Hepatocyte (in vitro differentiated cells): ENCODE data around the gene LCE2C. TPM values are rescaled to one million over a fixed set of nuclear protein-coding genes. Genes with fewer than 3 reads are reported as not detected.

Source experiments
- DNase-seq: peaks from one replicate; pipeline ENCODE4 v3.0.0-alpha.2; 2016; ENCODE audit warnings: low spot score
- H2AFZ ChIP-seq: fragments of 200-600 bp; sonication (generic); 2 replicates; pipeline ENCODE4 v1.6.0; 2016; ENCODE audit warnings: antibody characterized with exemption, mild to moderate bottlenecking
- H3K27ac ChIP-seq: fragments of 200-600 bp; sonication (generic); 2 replicates; pipeline ENCODE4 v1.5.1; 2016; ENCODE audit warnings: mild to moderate bottlenecking
- H3K27me3 ChIP-seq: fragments of 200-600 bp; sonication (generic); 2 replicates; pipeline ENCODE4 v1.6.1; 2016
- H3K36me3 ChIP-seq: fragments of 200-600 bp; sonication (generic); replicated peaks from 2 replicates; pipeline ENCODE4 v1.5.1; 2016; ENCODE audit warnings: low read depth; ENCODE audit not compliant: insufficient read depth
- H3K4me1 ChIP-seq: fragments of 200-600 bp; sonication (generic); 2 replicates; pipeline ENCODE4 v1.5.1; 2016; ENCODE audit warnings: mild to moderate bottlenecking, moderate library complexity; ENCODE audit not compliant: insufficient read depth
- H3K4me2 ChIP-seq: fragments of 200-600 bp; sonication (generic); 2 replicates; pipeline ENCODE4 v1.6.0; 2016
- H3K4me3 ChIP-seq: fragments of 200-600 bp; sonication (generic); 2 replicates; pipeline ENCODE4 v1.5.1; 2016; ENCODE audit warnings: mild to moderate bottlenecking
- H3K79me2 ChIP-seq: fragments of 200-600 bp; sonication (generic); 2 replicates; pipeline ENCODE4 v1.6.0; 2017; ENCODE audit warnings: mild to moderate bottlenecking
- H3K9me2 ChIP-seq: fragments of 200-600 bp; sonication (generic); replicated peaks from 2 replicates; pipeline ENCODE4 v1.6.0; 2017; ENCODE audit warnings: mild to moderate bottlenecking; ENCODE audit not compliant: insufficient read depth
- H3K9me3 ChIP-seq: fragments of 200-600 bp; sonication (generic); 2 replicates; pipeline ENCODE4 v1.5.1; 2016; ENCODE audit warnings: low read depth, mild to moderate bottlenecking
- H4K20me1 ChIP-seq: fragments of 200-600 bp; sonication (generic); 2 replicates; pipeline ENCODE4 v1.6.0; 2016; ENCODE audit warnings: mild to moderate bottlenecking; ENCODE audit not compliant: insufficient read depth, poor library complexity, severe bottlenecking
- EZH2 ChIP-seq: fragments of 200-600 bp; sonication (generic); IDR thresholded peaks from 2 replicates; pipeline ENCODE4 v1.6.1; 2016; ENCODE audit warnings: antibody characterized with exemption, mild to moderate bottlenecking, borderline replicate concordance
- EZH2phosphoT487 ChIP-seq: fragments of 200-600 bp; sonication (generic); IDR thresholded peaks from one replicate; pipeline ENCODE4 v1.6.1; 2018; ENCODE audit warnings: antibody characterized with exemption, mild to moderate bottlenecking, low read depth, moderate library complexity; ENCODE audit not compliant: unreplicated experiment, severe bottlenecking
- WGBS: methylation state at CpG from one replicate; pipeline ENCODE4 v1.1.6; 2016; ENCODE audit warnings: low lambda C conversion rate; ENCODE audit errors: missing lambda C conversion rate; 5-methylcytosine and 5-hydroxymethylcytosine counted together
- polyA plus RNA-seq: library from polyadenylated mRNA; unstranded; fragments of >200 nt; fragmentation: Nextera tagmentation; extraction: Ambion mirVana; gene quantifications from 2 replicates; pipeline ENCODE4 v1.2.1, GENCODE V29; 2016
- total RNA-seq: library from RNA; depleted of rRNA; stranded (reverse); fragments of >200 nt; gene quantifications from 2 replicates; pipeline ENCODE4 v1.2.3, GENCODE V29; 2014
- TF ChIP-seq, protein P1 (sequence below): fragments of 200-600 bp; sonication (generic); IDR thresholded peaks from 2 replicates; pipeline ENCODE4 v1.5.1; 2016; ENCODE audit warnings: antibody characterized with exemption, mild to moderate bottlenecking; ENCODE audit not compliant: poor library complexity

Gene LCE2C
- total and polyA plus RNA-seq, 2 experiments from 2014 or later, result not detected

DNA sequence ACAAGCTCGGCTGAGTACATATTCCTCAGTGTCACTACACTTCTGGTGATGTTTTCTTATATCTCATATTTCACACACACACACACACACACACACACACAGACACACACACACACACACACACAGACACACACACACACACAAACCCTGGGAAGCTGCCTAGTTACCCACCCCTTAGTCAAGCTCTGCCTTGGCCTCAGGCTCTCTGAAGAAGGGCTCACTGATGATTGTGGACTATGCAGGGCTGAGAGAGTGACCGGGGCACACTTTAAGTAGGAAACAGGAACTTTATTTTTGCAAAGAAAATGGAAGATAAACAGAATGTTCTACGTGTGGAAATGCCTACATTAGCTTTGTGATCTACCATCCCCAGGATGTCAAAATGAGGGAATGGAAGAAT is 31.1 kb upstream of the LCE2C start:
- Histone ChIP-seq H3K27ac (no peak overlapping the region), H3K79me2 (no peaks in the 10 kb centered on the region), H3K9me2 (no peaks in the 10 kb centered on the region), H3K36me3 (no peaks in the 10 kb centered on the region), H3K4me2 (no peak overlapping the region), H3K27me3 (no peaks in the 10 kb centered on the region), H3K9me3 (no peaks in the 10 kb centered on the region), H4K20me1 (no peaks in the 10 kb centered on the region), H3K4me1 (no peaks in the 10 kb centered on the region), H2AFZ (no peak overlapping the region), H3K4me3 (no peak overlapping the region)
- WGBS, result 68% methylated on average over 3 of the region's 3 CpGs
- TF ChIP-seq EZH2phosphoT487 (no peak), EZH2 (no peak)
- TF ChIP-seq, protein P1, sequence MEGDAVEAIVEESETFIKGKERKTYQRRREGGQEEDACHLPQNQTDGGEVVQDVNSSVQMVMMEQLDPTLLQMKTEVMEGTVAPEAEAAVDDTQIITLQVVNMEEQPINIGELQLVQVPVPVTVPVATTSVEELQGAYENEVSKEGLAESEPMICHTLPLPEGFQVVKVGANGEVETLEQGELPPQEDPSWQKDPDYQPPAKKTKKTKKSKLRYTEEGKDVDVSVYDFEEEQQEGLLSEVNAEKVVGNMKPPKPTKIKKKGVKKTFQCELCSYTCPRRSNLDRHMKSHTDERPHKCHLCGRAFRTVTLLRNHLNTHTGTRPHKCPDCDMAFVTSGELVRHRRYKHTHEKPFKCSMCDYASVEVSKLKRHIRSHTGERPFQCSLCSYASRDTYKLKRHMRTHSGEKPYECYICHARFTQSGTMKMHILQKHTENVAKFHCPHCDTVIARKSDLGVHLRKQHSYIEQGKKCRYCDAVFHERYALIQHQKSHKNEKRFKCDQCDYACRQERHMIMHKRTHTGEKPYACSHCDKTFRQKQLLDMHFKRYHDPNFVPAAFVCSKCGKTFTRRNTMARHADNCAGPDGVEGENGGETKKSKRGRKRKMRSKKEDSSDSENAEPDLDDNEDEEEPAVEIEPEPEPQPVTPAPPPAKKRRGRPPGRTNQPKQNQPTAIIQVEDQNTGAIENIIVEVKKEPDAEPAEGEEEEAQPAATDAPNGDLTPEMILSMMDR, result no peak
- DNase-seq, result no peak

DNA sequence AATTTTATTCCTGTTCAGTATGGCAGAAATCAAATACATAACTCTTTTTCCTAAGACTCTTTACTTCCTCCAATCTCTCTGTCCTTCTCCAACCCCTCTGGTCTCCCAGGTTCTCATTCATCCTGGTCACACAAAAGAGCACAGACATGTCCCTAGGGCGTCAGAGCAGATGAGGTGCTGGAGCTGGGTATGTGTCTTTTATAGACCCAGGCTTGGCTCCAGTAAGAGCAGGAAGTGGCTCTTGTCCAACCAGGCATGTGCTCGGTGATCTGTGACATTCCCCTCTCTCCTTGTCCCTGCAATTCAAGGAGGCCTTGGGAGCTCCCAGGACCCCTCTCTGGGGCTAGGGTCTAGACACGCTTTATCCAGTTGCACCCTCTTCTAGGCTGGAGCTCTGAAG is 29.9 kb upstream of the LCE2C start:
- H3K9me3 ChIP-seq, result no peaks in the 10 kb centered on the region
- WGBS, result 47% methylated on average over 3 of the region's 3 CpGs
- TF ChIP-seq, protein P1, result no peak
- TF ChIP-seq EZH2phosphoT487 (no peak), EZH2 (no peak)
- no peak overlapping the region for H3K27ac ChIP-seq
- H3K4me2 ChIP-seq, result no peak overlapping the region
- no peaks in the 10 kb centered on the region for H3K4me1 ChIP-seq
- H3K9me2 ChIP-seq, result no peaks in the 10 kb centered on the region
- no peaks in the 10 kb centered on the region for H3K36me3 ChIP-seq
- no peak overlapping the region for H2AFZ ChIP-seq
- no peaks in the 10 kb centered on the region for H4K20me1 ChIP-seq
- no peak overlapping the region for H3K4me3 ChIP-seq
- no peaks in the 10 kb centered on the region for H3K27me3 ChIP-seq
- no peak for DNase-seq
- no peaks in the 10 kb centered on the region for H3K79me2 ChIP-seq

GRCh38 chr1:152646656-152647055 is 28.4 kb upstream of the LCE2C start:
- H2AFZ ChIP-seq, result no peak overlapping the region
- no peak overlapping the region for H3K4me3 ChIP-seq
- no peak overlapping the region for H3K4me2 ChIP-seq
- no peaks in the 10 kb centered on the region for H4K20me1 ChIP-seq
- no peak for DNase-seq
- H3K4me1 ChIP-seq, result no peaks in the 10 kb centered on the region
- no peak overlapping the region for H3K27ac ChIP-seq
- H3K79me2 ChIP-seq, result no peaks in the 10 kb centered on the region
- H3K9me3 ChIP-seq, result no peaks in the 10 kb centered on the region
- H3K9me2 ChIP-seq, result no peaks in the 10 kb centered on the region
- no peaks in the 10 kb centered on the region for H3K36me3 ChIP-seq
- TF ChIP-seq, protein P1, result no peak
- TF ChIP-seq EZH2 (no peak), EZH2phosphoT487 (no peak)
- no peaks in the 10 kb centered on the region for H3K27me3 ChIP-seq

DNA sequence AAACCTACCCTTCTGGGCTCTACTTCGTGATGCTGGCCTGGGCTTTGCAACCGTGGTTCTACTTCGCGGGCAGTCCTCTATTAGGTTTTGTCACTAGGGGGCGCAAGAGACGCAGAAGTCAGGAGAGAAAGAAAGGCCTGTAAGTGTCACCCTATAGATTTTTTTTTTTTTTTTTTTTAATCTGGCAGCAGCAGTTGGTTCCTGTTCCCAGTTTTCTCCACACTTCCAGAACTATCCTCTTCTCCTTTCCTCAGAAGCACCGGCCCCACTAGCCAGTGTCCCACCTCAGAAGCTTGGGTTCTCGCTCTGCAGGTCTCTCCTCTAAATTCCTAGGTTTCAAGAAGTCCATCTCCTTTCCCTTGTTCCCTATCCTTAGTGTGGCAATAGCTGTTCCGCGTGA is 21.0 kb upstream of the LCE2C start:
- WGBS, result 41% methylated on average over 10 of the region's 10 CpGs

More for the DNA sequence above, 21.0 kb upstream of the LCE2C start:
- Histone ChIP-seq H3K27ac (no peak overlapping the region), H3K36me3 (no peaks in the 10 kb centered on the region), H3K9me2 (no peaks in the 10 kb centered on the region), H3K4me2 (no peak overlapping the region), H3K27me3 (no peaks in the 10 kb centered on the region), H3K4me3 (no peak overlapping the region), H2AFZ (no peak overlapping the region), H3K79me2 (no peaks in the 10 kb centered on the region), H3K4me1 (no peaks in the 10 kb centered on the region), H4K20me1 (no peaks in the 10 kb centered on the region), H3K9me3 (no peaks in the 10 kb centered on the region)
- no peak for DNase-seq
- TF ChIP-seq EZH2 (no peak), EZH2phosphoT487 (no peak)
- TF ChIP-seq, protein P1, result no peak
